Right atrium auricular region (tissue), 2 donors: ENCODE measurements around the gene TSC22D2. TPM values are rescaled to one million over a fixed set of nuclear protein-coding genes. Genes with fewer than 3 reads are reported as not detected.

Source experiments
- DNase-seq: peaks from one replicate; pipeline ENCODE4 v3.0.0-alpha.2; 2019; ENCODE audit warnings: low spot score
- H3K27ac ChIP-seq, 2 donors: fragments of 200-600 bp; sonication (generic); 1 replicate in 1 of 2; 2 replicates in 1 of 2; pipeline ENCODE4 v1.5.1; 2016 to 2019
- H3K27me3 ChIP-seq, 2 donors: fragments of 200-600 bp; sonication (generic); one replicate each; pipeline versions ENCODE4 v1.5.1 to v1.6.0; 2017 to 2019
- H3K36me3 ChIP-seq: fragments of 200-600 bp; sonication (generic); one replicate; pipeline ENCODE4 v1.5.1; 2016
- H3K4me1 ChIP-seq, 2 donors: fragments of 200-600 bp; sonication (generic); one replicate each; pipeline versions ENCODE4 v1.5.1 to v1.6.0; 2017 to 2019
- H3K4me3 ChIP-seq, 2 donors: fragments of 200-600 bp; sonication (generic); 1 replicate in 1 of 2; 2 replicates in 1 of 2; pipeline ENCODE4 v1.5.1; 2017 to 2019; ENCODE audit warnings: mild to moderate bottlenecking in 1 of 2, moderate library complexity in 1 of 2
- H3K9me3 ChIP-seq, 2 donors: fragments of 200-600 bp; sonication (generic); one replicate each; pipeline ENCODE4 v1.5.1; 2019
- total RNA-seq, 2 donors: library from RNA; depleted of rRNA; stranded (reverse); fragments of >200 nt; gene quantifications; one replicate each; pipeline ENCODE4 v1.1.0, GENCODE V29; 2016
- TF ChIP-seq, protein P1 (sequence below), 2 donors: fragments of 200-600 bp; sonication (generic); IDR thresholded peaks; one replicate each; pipeline ENCODE4 v1.5.1; 2019; ENCODE audit warnings: antibody characterized with exemption in 2 of 2

Gene TSC22D2
- total RNA-seq, 2 donors from 2014 or later = 18.1 to 23.5 TPM

DNA sequence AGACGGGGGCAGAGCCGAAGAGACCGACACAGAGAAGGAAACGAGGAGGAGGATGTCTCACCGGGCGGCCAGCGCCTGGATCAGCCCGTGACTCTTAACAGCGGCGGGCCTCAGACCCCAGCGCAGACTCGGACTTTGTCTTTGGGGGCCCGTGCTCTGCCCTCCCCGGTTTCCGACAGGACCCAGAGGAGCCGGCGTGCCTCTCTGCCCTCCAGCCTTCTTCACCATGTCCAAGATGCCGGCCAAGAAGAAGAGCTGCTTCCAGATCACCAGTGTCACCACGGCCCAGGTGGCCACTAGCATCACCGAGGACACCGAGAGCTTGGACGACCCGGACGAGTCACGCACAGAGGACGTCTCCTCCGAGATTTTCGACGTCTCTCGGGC lies 1.0 kb downstream of the TSC22D2 start:
- Histone ChIP-seq H3K27me3 (no peaks in the 10 kb centered on the region), H3K27ac (peak overlapping the region; percentile 99 to 100), H3K4me3 (peak overlapping the region; percentile 84 to 89), H3K9me3 (no peaks in the 10 kb centered on the region), H3K36me3 (peaks cover 12% of the 10 kb centered on the region), H3K4me1 (peaks cover 0 to 28% of the 10 kb centered on the region in 2 donors)
- DNase-seq = no peak
- TF ChIP-seq, protein P1, sequence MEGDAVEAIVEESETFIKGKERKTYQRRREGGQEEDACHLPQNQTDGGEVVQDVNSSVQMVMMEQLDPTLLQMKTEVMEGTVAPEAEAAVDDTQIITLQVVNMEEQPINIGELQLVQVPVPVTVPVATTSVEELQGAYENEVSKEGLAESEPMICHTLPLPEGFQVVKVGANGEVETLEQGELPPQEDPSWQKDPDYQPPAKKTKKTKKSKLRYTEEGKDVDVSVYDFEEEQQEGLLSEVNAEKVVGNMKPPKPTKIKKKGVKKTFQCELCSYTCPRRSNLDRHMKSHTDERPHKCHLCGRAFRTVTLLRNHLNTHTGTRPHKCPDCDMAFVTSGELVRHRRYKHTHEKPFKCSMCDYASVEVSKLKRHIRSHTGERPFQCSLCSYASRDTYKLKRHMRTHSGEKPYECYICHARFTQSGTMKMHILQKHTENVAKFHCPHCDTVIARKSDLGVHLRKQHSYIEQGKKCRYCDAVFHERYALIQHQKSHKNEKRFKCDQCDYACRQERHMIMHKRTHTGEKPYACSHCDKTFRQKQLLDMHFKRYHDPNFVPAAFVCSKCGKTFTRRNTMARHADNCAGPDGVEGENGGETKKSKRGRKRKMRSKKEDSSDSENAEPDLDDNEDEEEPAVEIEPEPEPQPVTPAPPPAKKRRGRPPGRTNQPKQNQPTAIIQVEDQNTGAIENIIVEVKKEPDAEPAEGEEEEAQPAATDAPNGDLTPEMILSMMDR (IDR thresholded peaks at IDR 0.05) = no peak

DNA sequence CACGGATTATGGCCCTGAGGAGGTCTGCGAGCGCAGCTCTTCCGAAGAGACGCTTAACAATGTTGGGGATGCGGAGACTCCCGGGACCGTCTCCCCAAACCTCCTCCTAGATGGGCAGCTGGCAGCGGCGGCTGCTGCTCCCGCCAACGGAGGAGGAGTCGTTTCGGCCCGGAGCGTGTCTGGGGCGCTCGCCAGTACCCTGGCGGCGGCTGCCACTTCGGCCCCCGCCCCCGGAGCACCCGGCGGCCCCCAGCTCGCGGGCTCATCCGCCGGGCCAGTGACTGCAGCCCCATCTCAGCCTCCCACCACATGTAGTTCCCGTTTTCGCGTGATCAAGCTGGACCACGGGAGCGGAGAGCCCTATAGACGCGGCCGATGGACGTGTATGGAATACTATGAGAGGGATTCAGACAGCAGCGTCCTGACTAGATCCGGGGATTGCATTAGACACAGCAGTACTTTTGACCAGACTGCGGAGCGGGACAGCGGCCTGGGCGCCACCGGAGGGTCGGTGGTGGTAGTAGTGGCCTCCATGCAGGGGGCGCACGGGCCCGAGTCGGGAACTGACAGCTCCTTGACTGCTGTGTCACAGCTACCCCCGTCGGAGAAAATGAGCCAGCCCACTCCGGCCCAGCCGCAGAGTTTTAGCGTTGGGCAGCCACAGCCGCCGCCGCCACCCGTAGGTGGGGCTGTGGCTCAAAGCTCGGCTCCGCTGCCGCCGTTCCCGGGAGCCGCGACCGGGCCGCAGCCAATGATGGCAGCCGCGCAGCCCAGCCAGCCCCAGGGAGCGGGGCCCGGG lies 1.6 kb downstream of the TSC22D2 start:
- Histone ChIP-seq H3K4me1 (peaks cover 0 to 34% of the 10 kb centered on the region in 2 donors), H3K27ac (peak overlapping the region; percentile 99 to 100), H3K36me3 (peaks cover 12% of the 10 kb centered on the region), H3K27me3 (no peaks in the 10 kb centered on the region), H3K4me3 (peak overlapping the region; percentile 84 to 89), H3K9me3 (no peaks in the 10 kb centered on the region)
- DNase-seq = peak; percentile 78
- TF ChIP-seq, protein P1 (IDR thresholded peaks at IDR 0.05) = peak; percentile 52 to 76

DNA sequence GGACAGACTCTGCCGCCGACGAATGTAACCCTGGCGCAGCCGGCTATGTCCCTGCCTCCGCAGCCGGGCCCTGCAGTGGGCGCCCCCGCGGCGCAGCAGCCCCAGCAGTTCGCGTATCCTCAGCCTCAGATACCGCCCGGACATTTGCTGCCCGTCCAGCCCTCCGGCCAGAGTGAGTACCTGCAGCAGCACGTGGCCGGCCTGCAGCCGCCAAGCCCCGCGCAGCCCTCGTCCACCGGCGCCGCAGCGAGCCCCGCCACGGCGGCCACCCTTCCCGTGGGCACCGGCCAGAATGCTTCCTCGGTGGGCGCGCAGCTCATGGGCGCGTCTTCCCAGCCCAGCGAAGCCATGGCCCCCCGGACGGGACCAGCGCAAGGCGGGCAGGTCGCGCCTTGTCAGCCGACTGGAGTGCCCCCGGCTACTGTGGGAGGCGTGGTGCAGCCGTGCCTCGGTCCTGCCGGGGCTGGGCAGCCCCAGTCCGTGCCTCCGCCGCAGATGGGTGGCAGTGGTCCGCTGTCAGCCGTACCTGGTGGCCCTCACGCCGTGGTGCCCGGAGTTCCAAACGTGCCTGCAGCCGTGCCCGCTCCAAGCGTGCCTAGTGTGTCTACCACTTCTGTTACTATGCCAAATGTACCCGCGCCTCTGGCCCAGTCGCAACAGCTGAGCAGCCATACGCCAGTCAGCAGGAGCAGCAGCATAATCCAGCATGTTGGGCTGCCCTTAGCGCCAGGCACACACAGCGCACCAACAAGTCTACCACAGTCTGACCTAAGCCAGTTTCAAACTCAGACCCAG lies 2.4 kb downstream of the TSC22D2 start:
- peaks cover 0 to 42% of the 10 kb centered on the region in 2 donors for H3K4me1 ChIP-seq
- TF ChIP-seq, protein P1 (IDR thresholded peaks at IDR 0.05) = no peak
- H3K27ac ChIP-seq = peak overlapping the region; percentile 99 to 100
- H3K36me3 ChIP-seq = peaks cover 12% of the 10 kb centered on the region
- no peaks in the 10 kb centered on the region for H3K27me3 ChIP-seq
- no peaks in the 10 kb centered on the region for H3K9me3 ChIP-seq
- peak overlapping the region; percentile 84 to 89 for H3K4me3 ChIP-seq
- DNase-seq = no peak

DNA sequence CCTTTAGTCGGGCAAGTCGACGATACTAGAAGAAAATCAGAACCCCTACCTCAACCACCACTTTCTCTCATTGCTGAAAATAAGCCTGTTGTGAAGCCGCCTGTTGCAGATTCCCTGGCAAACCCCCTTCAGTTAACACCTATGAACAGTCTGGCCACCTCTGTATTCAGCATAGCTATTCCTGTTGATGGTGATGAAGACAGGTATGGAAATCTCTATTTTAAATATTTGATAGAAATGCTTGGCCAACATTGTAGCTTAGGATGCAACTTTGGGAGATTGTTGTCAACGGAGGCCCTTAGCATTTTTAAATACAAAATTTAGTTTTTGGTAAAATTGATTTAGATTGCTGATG lies 3.0 kb downstream of the TSC22D2 start:
- TF ChIP-seq, protein P1 (IDR thresholded peaks at IDR 0.05) = no peak
- H3K27ac ChIP-seq = peak overlapping the region; percentile 99 to 100
- H3K27me3 ChIP-seq = no peaks in the 10 kb centered on the region
- H3K4me1 ChIP-seq = peaks cover 0 to 48% of the 10 kb centered on the region in 2 donors
- no peak for DNase-seq
- no peaks in the 10 kb centered on the region for H3K9me3 ChIP-seq
- peaks cover 12% of the 10 kb centered on the region for H3K36me3 ChIP-seq
- H3K4me3 ChIP-seq = peak overlapping the region; percentile 84 to 89

DNA sequence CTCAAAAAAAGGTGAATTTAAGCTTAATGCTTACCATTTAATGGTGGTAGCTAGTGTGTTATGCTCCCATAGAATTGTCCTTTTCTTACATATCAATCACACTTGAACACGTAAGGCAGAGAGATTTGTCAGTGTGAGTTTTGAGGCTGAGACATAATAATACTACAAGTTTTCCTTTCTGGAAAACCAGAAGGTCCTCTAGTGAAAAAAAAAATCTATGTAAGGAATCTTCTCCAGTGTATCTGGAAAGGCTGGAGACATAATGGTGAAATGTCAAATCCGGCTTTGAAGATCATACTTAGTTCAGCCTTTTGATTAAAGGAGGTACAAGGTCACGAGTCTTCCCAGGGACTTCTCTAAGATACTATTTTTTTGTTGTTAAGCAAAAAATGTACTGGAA lies 3.4 kb downstream of the TSC22D2 start:
- H3K4me3 ChIP-seq = peak overlapping the region; percentile 84 to 89
- no peak for DNase-seq
- peak overlapping the region; percentile 99 to 100 for H3K27ac ChIP-seq
- peaks cover 0 to 53% of the 10 kb centered on the region in 2 donors for H3K4me1 ChIP-seq
- peaks cover 12% of the 10 kb centered on the region for H3K36me3 ChIP-seq
- H3K9me3 ChIP-seq = no peaks in the 10 kb centered on the region
- no peaks in the 10 kb centered on the region for H3K27me3 ChIP-seq
- TF ChIP-seq, protein P1 (IDR thresholded peaks at IDR 0.05) = no peak
